GM12865 (cell line): ENCODE results near the gene TNFSF10.
"Not testable (repeated sequence)": the region's sequence is repeated elsewhere in the genome, so short reads cannot be mapped to it uniquely, and the experiment has no call there.

Experiments used
- DNase-seq: peaks from one replicate; pipeline ENCODE4 v3.0.0; 2010; ENCODE audit warnings: low read depth
- H3K4me3 ChIP-seq: 2 replicates; pipeline ENCODE4 v1.5.1; 2011; ENCODE audit warnings: mild to moderate bottlenecking, low read depth, low read length, control low read depth
- CTCF ChIP-seq: IDR thresholded peaks from 2 replicates; pipeline ENCODE4 v1.5.1; 2011; ENCODE audit warnings: low read length, control low read depth, low read depth, inconsistent platforms; ENCODE audit not compliant: insufficient read depth; ENCODE audit errors: missing control alignments

TNFSF10 gene

GRCh38 chr3:172522871-172523818 is at the start of gene TNFSF10:
TSS of gene TNFSF10 (minus strand) at chr3:172523430. CDS start at chr3:172523384, 46 bp downstream.
- peak; percentile 87 for DNase-seq
- H3K4me3 ChIP-seq = peak within 1 kb of the TSS; percentile 61
- no peak for TF ChIP-seq CTCF

DNA sequence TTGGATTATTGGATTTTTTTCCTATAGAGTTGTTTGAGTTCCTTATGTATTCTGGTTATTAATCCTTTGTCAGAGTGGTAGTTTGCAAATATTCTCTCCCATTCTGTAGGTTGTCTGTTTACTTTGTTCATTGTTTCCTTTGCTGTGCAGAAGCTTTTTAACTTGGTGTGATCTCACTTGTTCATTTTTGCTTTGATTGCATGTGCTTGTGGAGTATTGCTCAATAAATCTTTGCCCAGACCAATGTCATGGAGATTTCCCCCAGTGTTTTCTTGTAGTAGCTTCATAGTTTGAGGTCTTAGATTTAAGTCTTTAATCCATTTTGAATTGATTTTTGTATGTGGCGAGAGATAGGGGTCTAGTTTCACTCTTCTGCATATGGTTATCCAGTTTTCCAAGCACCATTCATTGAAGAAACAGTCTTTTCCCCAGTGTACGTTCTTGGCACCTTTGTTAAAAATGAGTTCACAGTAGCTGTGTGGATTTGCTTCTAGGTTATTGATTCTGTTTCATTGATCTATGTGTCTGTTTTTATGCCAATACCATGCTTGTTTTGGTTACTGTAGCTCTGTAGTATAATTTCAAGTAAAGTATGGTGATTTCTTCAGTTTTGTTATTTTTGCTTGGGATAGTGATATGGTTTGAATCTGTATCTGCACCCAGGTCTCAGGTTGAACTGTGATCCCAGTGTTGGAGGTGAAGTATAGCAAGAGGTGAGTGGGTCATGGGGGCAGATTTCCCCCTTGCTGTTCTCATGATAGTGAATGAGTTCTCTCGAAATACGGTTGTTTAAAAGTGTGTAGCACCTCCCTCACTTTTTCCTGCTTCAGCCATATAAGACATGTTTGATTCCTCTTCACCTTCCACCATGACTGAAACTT is 46.1 kb upstream of the TNFSF10 start:
- DNase-seq = no peak
- H3K4me3 ChIP-seq = no peak overlapping the region
- no peak for TF ChIP-seq CTCF

DNA sequence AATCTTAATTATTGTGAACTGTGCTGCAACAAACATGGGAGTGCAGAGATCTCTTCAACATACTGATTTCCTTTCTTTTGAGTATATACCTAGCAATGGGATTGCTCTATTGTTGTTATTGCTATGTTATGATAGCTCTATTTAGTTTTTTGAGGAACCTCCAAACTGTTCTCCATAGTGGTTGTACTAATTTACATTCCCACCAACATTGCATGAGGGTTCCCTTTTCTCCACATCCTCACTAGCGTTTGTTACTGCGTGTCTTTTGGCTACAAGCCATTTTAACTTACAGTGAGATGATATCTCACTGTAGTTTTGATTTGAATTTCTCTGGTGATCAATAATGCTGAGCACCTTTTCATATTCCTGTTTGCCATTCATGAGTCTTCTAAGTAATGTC is 45.5 kb upstream of the TNFSF10 start:
- H3K4me3 ChIP-seq = no peak overlapping the region
- no peak for DNase-seq
- no peak for TF ChIP-seq CTCF

GRCh38 chr3:172566785-172567184 is 43.6 kb upstream of the TNFSF10 start:
- not testable (repeated sequence) for DNase-seq, H3K4me3 ChIP-seq

GRCh38 chr3:172564499-172564898 is 41.3 kb upstream of the TNFSF10 start:
- H3K4me3 ChIP-seq = no peak overlapping the region
- no peak for DNase-seq
- no peak for TF ChIP-seq CTCF

DNA sequence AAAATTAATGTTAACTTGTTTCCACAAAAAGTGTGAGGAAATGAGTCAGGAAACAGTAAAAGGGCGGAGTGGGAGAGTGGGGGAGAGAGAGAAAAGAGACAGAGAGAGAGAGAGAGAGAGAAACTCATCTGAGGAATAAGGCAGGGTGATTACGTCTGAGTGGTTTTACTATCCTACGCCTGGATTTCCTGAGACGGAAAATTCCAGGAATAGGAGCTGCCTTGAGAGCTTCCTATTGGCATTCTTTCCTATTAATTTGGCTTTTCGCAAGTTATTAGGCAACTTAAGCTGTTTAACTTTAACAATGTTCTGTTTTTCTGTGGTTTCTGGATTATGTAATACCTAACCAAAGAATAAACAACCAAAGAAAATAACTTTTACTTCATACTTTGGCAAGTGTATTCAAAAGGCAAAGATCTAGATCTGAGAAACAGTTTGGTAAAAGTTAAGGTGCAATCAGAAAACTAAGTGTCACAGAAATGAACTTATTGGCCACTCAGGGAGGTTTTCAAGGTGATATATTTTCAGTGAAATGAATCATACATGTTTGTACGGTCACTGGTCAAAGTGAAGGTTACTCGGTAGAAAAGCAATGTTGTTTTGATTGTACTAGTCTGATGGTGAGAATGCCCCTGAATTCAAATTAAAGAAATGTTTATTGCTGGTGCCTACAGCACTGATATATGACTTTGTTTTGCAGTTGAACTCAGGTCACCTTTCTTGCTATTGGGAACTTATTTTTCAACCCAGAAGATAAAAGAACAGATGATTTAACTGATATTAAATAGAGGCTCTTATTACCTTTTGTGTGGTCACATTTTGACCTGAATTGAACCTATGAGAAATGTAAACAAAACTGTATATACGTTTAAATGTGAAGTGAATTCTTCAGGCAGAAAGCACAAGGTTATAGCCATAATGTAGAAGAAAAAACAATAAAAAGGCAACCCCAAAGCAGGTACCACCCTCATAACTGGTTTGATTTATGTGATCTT is 39.9 kb upstream of the TNFSF10 start:
- no peak for TF ChIP-seq CTCF
- DNase-seq = peak; percentile 13
- H3K4me3 ChIP-seq = no peak overlapping the region
